ENCODE data around the gene XPO6. TPM values are rescaled to one million over a fixed set of nuclear protein-coding genes. Genes with fewer than 3 reads are reported as not detected.

XPO6 gene
- total and polyA plus RNA-seq, 4 donors, result 52.9 to 172 (median 126) TPM

DNA sequence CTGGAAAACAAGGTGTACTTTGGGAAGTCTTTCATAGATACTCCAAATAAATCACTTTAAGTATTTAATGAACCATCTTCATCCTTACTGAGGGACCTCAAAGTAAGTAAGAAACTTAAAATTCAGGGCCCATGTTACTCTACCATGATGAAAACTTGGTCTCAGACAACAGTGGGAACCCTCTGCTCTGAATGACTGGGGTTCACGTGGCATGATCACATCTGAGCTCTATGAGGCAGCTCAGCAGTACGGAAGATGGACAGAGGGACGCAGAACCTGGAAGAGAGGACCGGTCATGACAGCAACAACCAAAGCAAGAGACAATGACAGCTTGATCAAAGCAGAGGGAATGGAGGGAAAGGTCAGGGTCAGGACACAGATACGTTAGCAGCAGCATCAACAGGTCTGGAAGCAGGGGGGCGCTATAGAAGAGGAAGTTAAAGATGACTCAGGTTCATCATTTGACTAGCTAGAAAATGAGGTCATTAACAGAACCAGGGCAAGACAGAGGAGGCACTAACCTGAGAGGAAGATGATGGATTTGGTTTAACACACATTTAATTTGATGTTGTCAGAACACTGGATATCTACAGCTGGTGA lies 9.5 kb downstream of the XPO6 start:
- WGBS, 2 donors, result 88% methylated on average over 6 of the region's 6 CpGs
- peaks cover 13 to 28% (median 21%) of the 10 kb centered on the region in 4 donors for H3K36me3 ChIP-seq (ENCODE audit: control insufficient read depth in 4 of 4, insufficient read depth in 4 of 4, low read length in 4 of 4)
- ATAC-seq (ENCODE audit: insufficient read depth, low FRiP score), result no peak
- H3K27me3 ChIP-seq (ENCODE audit: control insufficient read depth in 3 of 3, insufficient read depth in 3 of 3, low read length in 2 of 3), result no peaks in the 10 kb centered on the region
- no peak overlapping the region for H3K27ac ChIP-seq (ENCODE audit: low read depth in 1 of 2, low read length in 1 of 2)
- H3K4me3 ChIP-seq, result no peak overlapping the region
- TF ChIP-seq CTCF (IDR thresholded peaks at IDR 0.05; ENCODE audit: control extremely low read depth, extremely low read depth), result no peak
- no peaks in the 10 kb centered on the region for H3K9me3 ChIP-seq (ENCODE audit: control insufficient read depth in 4 of 4, insufficient read depth in 3 of 4, low read length in 3 of 4)
- no peaks in the 10 kb centered on the region for H3K4me1 ChIP-seq (ENCODE audit: control insufficient read depth in 5 of 5, insufficient read depth in 5 of 5, low read length in 5 of 5)
- DNase-seq, result no peak
- H3K9ac ChIP-seq (ENCODE audit: insufficient read depth in 1 of 2, low read length in 2 of 2), result no peak overlapping the region

- TF ChIP-seq CTCF (IDR thresholded peaks at IDR 0.05; ENCODE audit: control extremely low read depth, extremely low read depth), result no peak
- no peaks in the 10 kb centered on the region for H3K4me1 ChIP-seq (ENCODE audit: control insufficient read depth in 5 of 5, insufficient read depth in 5 of 5, low read length in 5 of 5)
- 57 to 73% methylated on average over 5 of the region's 5 CpGs for WGBS, 2 donors
- peaks cover 13 to 29% (median 18%) of the 10 kb centered on the region in 4 donors for H3K36me3 ChIP-seq (ENCODE audit: control insufficient read depth in 4 of 4, insufficient read depth in 4 of 4, low read length in 4 of 4)
- no peak for ATAC-seq (ENCODE audit: insufficient read depth, low FRiP score)
- no peaks in the 10 kb centered on the region for H3K27me3 ChIP-seq (ENCODE audit: control insufficient read depth in 3 of 3, insufficient read depth in 3 of 3, low read length in 2 of 3)
- no peak for DNase-seq
- H3K27ac ChIP-seq (ENCODE audit: low read depth in 1 of 2, low read length in 1 of 2), result no peak overlapping the region
- no peak overlapping the region for H3K9ac ChIP-seq (ENCODE audit: insufficient read depth in 1 of 2, low read length in 2 of 2)
- no peaks in the 10 kb centered on the region for H3K9me3 ChIP-seq (ENCODE audit: control insufficient read depth in 4 of 4, insufficient read depth in 3 of 4, low read length in 3 of 4)
- no peak overlapping the region for H3K4me3 ChIP-seq
Observed at GRCh38 chr16:28200661-28201060, 11.1 kb downstream of the XPO6 start.

GRCh38 chr16:28196387-28196987 lies 15.3 kb downstream of the XPO6 start:
- DNase-seq (no peak), ATAC-seq (ENCODE audit: insufficient read depth, low FRiP score) (no peak)
- H3K9me3 ChIP-seq (ENCODE audit: control insufficient read depth in 4 of 4, insufficient read depth in 3 of 4, low read length in 3 of 4), result no peaks in the 10 kb centered on the region
- H3K27ac ChIP-seq (ENCODE audit: low read depth in 1 of 2, low read length in 1 of 2), result no peak overlapping the region
- peaks cover 0 to 11% (median 8%) of the 10 kb centered on the region in 4 donors for H3K36me3 ChIP-seq (ENCODE audit: control insufficient read depth in 4 of 4, insufficient read depth in 4 of 4, low read length in 4 of 4)
- H3K27me3 ChIP-seq (ENCODE audit: control insufficient read depth in 3 of 3, insufficient read depth in 3 of 3, low read length in 2 of 3), result no peaks in the 10 kb centered on the region
- peaks cover 0 to 8% (median 0%) of the 10 kb centered on the region in 5 donors for H3K4me1 ChIP-seq (ENCODE audit: control insufficient read depth in 5 of 5, insufficient read depth in 5 of 5, low read length in 5 of 5)
- no peak overlapping the region for H3K4me3 ChIP-seq
- H3K9ac ChIP-seq (ENCODE audit: insufficient read depth in 1 of 2, low read length in 2 of 2), result no peak overlapping the region
- TF ChIP-seq CTCF (IDR thresholded peaks at IDR 0.05; ENCODE audit: control extremely low read depth, extremely low read depth), result no peak
- WGBS, 2 donors, result 54 to 85% methylated on average over 5 of the region's 5 CpGs
